H1 (cell line): Measurements from ENCODE around the gene NKG7. TPM values are rescaled to one million over a fixed set of nuclear protein-coding genes. Genes with fewer than 3 reads are reported as not detected.

Source experiments
- CTCF ChIA-PET: fragments of 300-600 bp; sonication (Branson Sonifier 250); formaldehyde crosslinking; loops from one replicate; lab custom pipeline; 2021; ENCODE audit not compliant: partially characterized antibody; lab: Charles Lee
- POLR2A ChIA-PET: fragments of 300-600 bp; sonication (Branson Sonifier 250); formaldehyde crosslinking; loops from one replicate; lab custom pipeline; 2021; ENCODE audit warnings: inconsistent platforms; ENCODE audit not compliant: partially characterized antibody; lab: Charles Lee
- DNase-seq, 2 experiments: peaks; one replicate each; pipeline versions ENCODE4 v3.0.0 to v3.0.0-alpha.2; 2010 to 2022; ENCODE audit warnings: low spot score in 2 of 2, low read depth in 1 of 2, mixed read lengths in 1 of 2
- FAIRE-seq: peaks from 2 replicates; lab custom pipeline; 2011; peaks lifted over from hg19 to GRCh38; lab: Jason Lieb, UNC
- H2AFZ ChIP-seq: 2 replicates; pipeline ENCODE4 v1.8.1; 2012; ENCODE audit warnings: low read length, inconsistent platforms
- H2AK5ac ChIP-seq: 2 replicates; pipeline ENCODE4 v1.6.1; 2013; ENCODE audit warnings: low read depth, low read length
- H2BK120ac ChIP-seq: replicated peaks from 2 replicates; pipeline ENCODE3; 2013; ENCODE audit warnings: low read depth, low read length, inconsistent platforms
- H2BK12ac ChIP-seq: 2 replicates; pipeline ENCODE4 v1.6.1; 2013; ENCODE audit warnings: low read depth, low read length
- H2BK15ac ChIP-seq: 2 replicates; pipeline ENCODE4 v1.6.1; 2013; ENCODE audit warnings: low read length
- H2BK20ac ChIP-seq: 2 replicates; pipeline ENCODE4 v1.6.1; 2013; ENCODE audit warnings: low read length
- H2BK5ac ChIP-seq: 2 replicates; pipeline ENCODE4 v1.6.1; 2013; ENCODE audit warnings: low read depth, low read length
- H3K14ac ChIP-seq: 2 replicates; pipeline ENCODE4 v1.6.1; 2013; ENCODE audit warnings: inconsistent platforms; ENCODE audit not compliant: insufficient read length
- H3K18ac ChIP-seq: 2 replicates; pipeline ENCODE4 v1.6.1; 2013; ENCODE audit warnings: low read length; ENCODE audit errors: extremely low read depth
- H3K23ac ChIP-seq: 2 replicates; pipeline ENCODE4 v1.6.1; 2013; ENCODE audit warnings: inconsistent platforms; ENCODE audit not compliant: insufficient read length
- H3K23me2 ChIP-seq: 2 replicates; pipeline ENCODE4 v1.6.1; 2013; ENCODE audit warnings: low read depth, low read length
- H3K27ac ChIP-seq: 2 replicates; pipeline ENCODE4 v1.6.1; 2011; ENCODE audit warnings: low read depth, low read length, inconsistent platforms
- H3K27me3 ChIP-seq, 4 experiments: replicated peaks in 1 of 4; 1 replicate in 1 of 4; 2 replicates in 3 of 4; pipeline versions ENCODE4 v1.6.1 to v1.8.1; 2011 to 2013; ENCODE audit warnings: low read length in 3 of 4, mild to moderate bottlenecking in 3 of 4, inconsistent platforms in 2 of 4, mixed read lengths in 2 of 4, moderate library complexity in 1 of 4; ENCODE audit not compliant: control insufficient read depth in 3 of 4, insufficient read depth in 3 of 4; ENCODE audit errors: extremely low read depth in 1 of 4
- H3K36me3 ChIP-seq, 4 experiments: 2 replicates each; pipeline versions ENCODE4 v1.6.1 to v1.8.1; 2011 to 2013; ENCODE audit warnings: mild to moderate bottlenecking in 4 of 4, low read length in 3 of 4, moderate library complexity in 2 of 4, control low read depth in 1 of 4, inconsistent platforms in 1 of 4; ENCODE audit not compliant: insufficient read depth in 4 of 4, control insufficient read depth in 2 of 4
- H3K4ac ChIP-seq: replicated peaks from 2 replicates; pipeline ENCODE3; 2013; ENCODE audit warnings: low read length, low read depth, mixed read lengths, inconsistent platforms; ENCODE audit not compliant: insufficient read length
- H3K4me1 ChIP-seq, 4 experiments: replicated peaks in 1 of 4; 1 replicate in 1 of 4; 2 replicates in 3 of 4; pipeline versions ENCODE4 v1.6.1 to v1.8.1; 2011 to 2013; ENCODE audit warnings: low read length in 3 of 4, inconsistent platforms in 2 of 4, mixed read lengths in 1 of 4; ENCODE audit not compliant: insufficient read depth in 4 of 4, control insufficient read depth in 3 of 4
- H3K4me2 ChIP-seq, 2 experiments: 2 replicates each; pipeline versions ENCODE4 v1.6.1 to v1.8.1; 2011 to 2013; ENCODE audit warnings: low read depth in 2 of 2, low read length in 2 of 2, control low read depth in 1 of 2, inconsistent platforms in 1 of 2, mild to moderate bottlenecking in 1 of 2; ENCODE audit not compliant: insufficient read depth in 1 of 2
- H3K4me3 ChIP-seq, 4 experiments: fragments of 200-600, 300-600 bp in 1 of 4; sonication (generic), shearing (Covaris generic), sonication (Bioruptor Twin) in 1 of 4; 2 replicates each; pipeline versions ENCODE4 v1.5.1 to v1.8.1; 2011 to 2016; ENCODE audit warnings: low read length in 4 of 4, low read depth in 3 of 4, control low read depth in 2 of 4, inconsistent platforms in 2 of 4, mild to moderate bottlenecking in 2 of 4, mixed read lengths in 1 of 4, moderate library complexity in 1 of 4; ENCODE audit not compliant: insufficient read depth in 2 of 4; ENCODE audit errors: extremely low read depth in 1 of 4
- H3K56ac ChIP-seq: replicated peaks from 2 replicates; pipeline ENCODE3; 2013; ENCODE audit warnings: low read depth, mild to moderate bottlenecking, mixed read lengths, low read length, inconsistent platforms; ENCODE audit not compliant: insufficient read length
- H3K79me1 ChIP-seq: 2 replicates; pipeline ENCODE4 v1.6.1; 2013; ENCODE audit warnings: low read depth, low read length, control low read depth
- H3K79me2 ChIP-seq, 2 experiments: 2 replicates each; pipeline versions ENCODE4 v1.6.1 to v1.8.1; 2012 to 2013; ENCODE audit warnings: low read length in 2 of 2, mild to moderate bottlenecking in 2 of 2, inconsistent platforms in 1 of 2; ENCODE audit not compliant: insufficient read depth in 2 of 2, control insufficient read depth in 1 of 2
- H3K9ac ChIP-seq, 4 experiments: replicated peaks in 1 of 4; 1 replicate in 1 of 4; 2 replicates in 3 of 4; pipeline versions ENCODE4 v1.6.1 to v1.8.1; 2011 to 2013; ENCODE audit warnings: low read depth in 3 of 4, low read length in 3 of 4, control low read depth in 2 of 4, mild to moderate bottlenecking in 2 of 4, moderate library complexity in 2 of 4, inconsistent platforms in 1 of 4; ENCODE audit errors: extremely low read depth in 1 of 4
- H3K9me3 ChIP-seq, 2 experiments: 2 replicates each; pipeline versions ENCODE4 v1.6.1 to v1.8.1; 2012 to 2013; ENCODE audit warnings: mild to moderate bottlenecking in 2 of 2, moderate library complexity in 2 of 2, control low read depth in 1 of 2, inconsistent platforms in 1 of 2, low read depth in 1 of 2, low read length in 1 of 2, mixed read lengths in 1 of 2; ENCODE audit not compliant: insufficient read depth in 2 of 2
- H4K20me1 ChIP-seq, 2 experiments: replicated peaks in 1 of 2; 2 replicates each; pipeline versions ENCODE3 to v1.8.1; 2011 to 2013; ENCODE audit warnings: inconsistent platforms in 2 of 2, low read length in 2 of 2, mild to moderate bottlenecking in 1 of 2; ENCODE audit not compliant: insufficient read depth in 2 of 2, control insufficient read depth in 1 of 2
- H4K5ac ChIP-seq: 2 replicates; pipeline ENCODE4 v1.6.1; 2013; ENCODE audit warnings: low read length, low read depth, mixed read lengths, inconsistent platforms; ENCODE audit not compliant: insufficient read length
- H4K8ac ChIP-seq: 2 replicates; pipeline ENCODE4 v1.8.0; 2013; ENCODE audit warnings: mild to moderate bottlenecking, moderate library complexity, low read length, inconsistent platforms; ENCODE audit not compliant: insufficient read depth; ENCODE audit errors: extremely low read depth
- H4K91ac ChIP-seq: replicated peaks from 2 replicates; pipeline ENCODE3; 2013; ENCODE audit warnings: low read length, mixed read lengths, inconsistent platforms; ENCODE audit not compliant: insufficient read length
- ATF2 ChIP-seq: IDR thresholded peaks from 2 replicates; pipeline ENCODE4 v1.6.1; 2012; ENCODE audit warnings: low read length, inconsistent platforms
- FOSL1 ChIP-seq: IDR thresholded peaks from 2 replicates; pipeline ENCODE4 v1.6.1; 2011; ENCODE audit warnings: mild to moderate bottlenecking, low read depth, low read length, moderate library complexity; ENCODE audit not compliant: insufficient read depth
- HDAC6 ChIP-seq: IDR thresholded peaks from one replicate; pipeline ENCODE4 v1.7.1; 2012; ENCODE audit warnings: low read depth, mild to moderate bottlenecking, inconsistent platforms, low read length, moderate library complexity
- POLR2AphosphoS5 ChIP-seq: IDR thresholded peaks from 2 replicates; pipeline ENCODE4 v1.6.1; 2011; ENCODE audit warnings: low read depth, low read length
- RNF2 ChIP-seq: fragments of 200-900, 300-1000 bp; sonication (generic); IDR thresholded peaks from 2 replicates; pipeline ENCODE4 v1.7.1; 2016; ENCODE audit warnings: borderline replicate concordance, low read depth, mild to moderate bottlenecking, antibody characterized with exemption, low read length; ENCODE audit not compliant: poor library complexity, severe bottlenecking; ENCODE audit errors: missing control alignments
- RXRA ChIP-seq: IDR thresholded peaks from 2 replicates; pipeline ENCODE4 v1.6.1; 2011; ENCODE audit warnings: low read depth, mild to moderate bottlenecking, low read length, moderate library complexity; ENCODE audit not compliant: insufficient read depth
- SP4 ChIP-seq: IDR thresholded peaks from 2 replicates; pipeline ENCODE4 v1.6.1; 2012; ENCODE audit warnings: low read length, inconsistent platforms
- SRF ChIP-seq: IDR thresholded peaks from 2 replicates; pipeline ENCODE4 v1.6.1; 2011; ENCODE audit warnings: mild to moderate bottlenecking, low read depth, low read length, moderate library complexity
- TAF1 ChIP-seq: IDR thresholded peaks from 2 replicates; pipeline ENCODE4 v1.6.1; 2011; ENCODE audit warnings: mild to moderate bottlenecking, low read depth, low read length
- WGBS, 2 experiments: shearing (Covaris generic) in 1 of 2; methylation state at CpG; one replicate each; pipeline versions ENCODE4 v1.1.6 to v1.1.7; 2013 to 2015; ENCODE audit warnings: low lambda C conversion rate in 2 of 2, mixed read lengths in 2 of 2, inconsistent platforms in 1 of 2, low coverage in 1 of 2, missing lambda C conversion rate in 1 of 2; ENCODE audit not compliant: insufficient replicate concordance in 2 of 2, insufficient coverage in 1 of 2, insufficient read length in 1 of 2; ENCODE audit errors: extremely low coverage in 1 of 2, missing lambda C conversion rate in 1 of 2; 5-methylcytosine and 5-hydroxymethylcytosine counted together
- polyA plus RNA-seq, 7 experiments: library from polyadenylated mRNA; depleted of rRNA in 3 of 7; stranded (reverse) in 5 of 7; unstranded in 2 of 7; fragments of >200 nt in 5 of 7; fragments of 200-250 nt in 2 of 7; gene quantifications; 1 replicate in 5 of 7; 2 replicates in 1 of 7; 4 replicates in 1 of 7; pipeline versions ENCODE4 v1.2.1 to v1.2.3, GENCODE V29; 2011 to 2013; ENCODE audit warnings: missing spikeins in 2 of 7, mixed read lengths in 2 of 7
- total RNA-seq: library from RNA; stranded (reverse); fragmentation: NEBNext Ultra II Directional; extraction: Animal tissue kit (Norgen Biotek cat#: 25700); gene quantifications from 2 replicates; pipeline ENCODE4 v1.2.1, GENCODE V29; 2021

Gene NKG7
- total and polyA plus RNA-seq, 2 of the 8 experiments (the other 6 are each of a cell fraction or from before 2014, with no cell fraction given) = not detected

- H3K9me3 ChIP-seq = no peaks in the 10 kb centered on the region; a peak in 1 of 4 replicates
- peaks cover 0 to 18% (median 11%) of the 10 kb centered on the region in 4 experiments; a peak in 5 of 7 replicates for H3K27me3 ChIP-seq
- H2AFZ ChIP-seq = no peak overlapping the region
- no peak overlapping the region for H3K4me3 ChIP-seq
- H3K14ac ChIP-seq = no peak overlapping the region
- H3K9ac ChIP-seq = no peak overlapping the region
- no peak overlapping the region for H3K4ac ChIP-seq
- CTCF ChIA-PET = interaction anchor here (0.9 to 4.9 kb wide), 7 partner anchors 9 to 101 kb away, joined by 3 to 42 read pairs (median 3); partner anchors contain the start of gene LIM2
- WGBS, 2 experiments = 94% methylated on average over 11 of the region's 13 CpGs; no CpG with 5 or more reads in 1 of the 2 experiments
- POLR2A ChIA-PET = interaction anchor here (1.1 kb wide), 1 partner anchor 22 kb away, joined by 4 read pairs; no protein-coding TSS in a partner anchor
- no peak overlapping the region for H3K18ac ChIP-seq
- TF ChIP-seq FOSL1 = no peak
- TF ChIP-seq SRF = no peak
- no peak for TF ChIP-seq SP4
- TF ChIP-seq RXRA = no peak
- no peak for TF ChIP-seq HDAC6
- TF ChIP-seq ATF2 = no peak
- TF ChIP-seq TAF1 = no peak
- no peak for TF ChIP-seq RNF2
- TF ChIP-seq POLR2AphosphoS5 = no peak
- no peak overlapping the region for H2BK20ac ChIP-seq
- peak overlapping the region; percentile 12; the same call in 1 of the 2 replicates for H4K8ac ChIP-seq
- no peak overlapping the region for H2AK5ac ChIP-seq
- no peak for DNase-seq
- no peak overlapping the region for H3K4me2 ChIP-seq
- no peak for FAIRE-seq
- H2BK12ac ChIP-seq = no peak overlapping the region
- H3K79me2 ChIP-seq = no peaks in the 10 kb centered on the region
- H4K20me1 ChIP-seq = no peaks in the 10 kb centered on the region
- H3K23me2 ChIP-seq = peaks cover 12% of the 10 kb centered on the region
- no peak overlapping the region for H2BK5ac ChIP-seq
- H3K36me3 ChIP-seq = peaks cover 0 to 4% (median 0%) of the 10 kb centered on the region in 4 experiments; a peak in 1 of 8 replicates
- H3K56ac ChIP-seq = no peak overlapping the region
- H3K27ac ChIP-seq = no peak overlapping the region
- H3K4me1 ChIP-seq = peaks cover 0 to 13% (median 9%) of the 10 kb centered on the region in 4 experiments; a peak in 6 of 7 replicates
- H4K5ac ChIP-seq = no peak overlapping the region
- no peaks in the 10 kb centered on the region for H3K79me1 ChIP-seq
- no peak overlapping the region for H3K23ac ChIP-seq
- H2BK120ac ChIP-seq = no peak overlapping the region
- H2BK15ac ChIP-seq = no peak overlapping the region
- H4K91ac ChIP-seq = no peak overlapping the region
These were observed 35.2 kb downstream of the NKG7 start for GRCh38 chr19:51337141-51337860.
